Fibroblast of peridontal ligament (primary cell): ENCODE measurements around the gene FAM227B.

Source experiments
- DNase-seq: peaks from one replicate; pipeline ENCODE4 v3.0.0-alpha.2; 2010; ENCODE audit errors: extremely low read depth

The FAM227B gene

DNA sequence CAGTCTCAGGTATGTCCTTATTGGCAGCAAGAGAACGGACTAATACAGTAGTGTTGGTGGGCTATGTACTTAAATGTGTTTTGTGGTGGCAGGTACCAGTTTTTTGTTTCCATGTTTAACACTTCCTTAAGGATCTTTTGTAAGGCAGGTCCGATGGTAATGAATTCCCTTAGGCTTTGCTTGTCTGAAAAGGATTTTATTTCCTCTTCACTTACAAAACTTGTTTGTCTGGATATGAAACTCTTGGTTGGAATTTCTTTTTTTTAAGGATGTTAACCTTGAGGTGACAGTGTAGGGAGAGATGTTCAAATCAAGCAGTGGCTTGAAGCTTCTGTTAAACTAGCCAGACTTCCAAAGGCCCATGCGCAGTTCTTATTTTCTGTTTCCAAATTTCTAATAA is 319.8 kb downstream of the FAM227B start:
- no peak for DNase-seq

DNA sequence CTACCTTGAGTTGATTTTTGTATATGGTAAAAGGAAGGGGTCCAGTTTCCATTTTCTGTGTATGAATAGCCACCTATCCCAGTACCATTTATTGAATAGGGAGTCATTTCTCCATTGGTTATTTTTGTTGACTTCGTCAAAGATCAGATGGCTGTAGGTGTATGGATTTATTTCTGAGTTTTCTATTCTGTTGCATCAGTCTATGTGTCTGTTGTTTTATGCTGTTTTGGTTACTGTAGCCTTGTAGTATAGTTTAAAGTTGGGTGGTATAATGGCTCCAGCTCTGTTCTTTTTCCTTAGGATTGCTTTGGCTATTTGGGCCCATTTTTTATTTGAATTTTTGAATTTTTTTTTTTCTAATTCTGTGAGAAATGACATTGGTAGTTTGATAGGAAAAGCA is 323.0 kb downstream of the FAM227B start:
- no peak for DNase-seq

DNA sequence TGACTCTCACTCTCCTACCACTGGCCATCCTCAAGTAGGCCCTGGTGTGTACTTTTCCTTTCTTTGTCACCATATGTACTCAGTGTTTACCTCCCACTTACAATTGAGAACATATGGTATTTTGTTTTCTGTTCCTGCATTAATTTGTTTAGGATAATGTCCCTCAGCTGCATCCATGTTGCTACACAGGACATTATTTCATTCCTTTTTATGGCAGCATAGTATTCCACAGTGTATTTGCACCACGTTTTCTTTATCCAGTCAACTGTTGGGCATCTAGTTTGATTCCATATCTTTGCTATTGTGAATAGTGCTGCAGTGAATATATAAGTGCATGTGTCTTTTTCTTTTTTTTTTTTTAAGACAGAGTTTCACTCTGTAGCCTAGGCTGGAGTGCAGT is 324.4 kb downstream of the FAM227B start:
- DNase-seq = no peak

DNA sequence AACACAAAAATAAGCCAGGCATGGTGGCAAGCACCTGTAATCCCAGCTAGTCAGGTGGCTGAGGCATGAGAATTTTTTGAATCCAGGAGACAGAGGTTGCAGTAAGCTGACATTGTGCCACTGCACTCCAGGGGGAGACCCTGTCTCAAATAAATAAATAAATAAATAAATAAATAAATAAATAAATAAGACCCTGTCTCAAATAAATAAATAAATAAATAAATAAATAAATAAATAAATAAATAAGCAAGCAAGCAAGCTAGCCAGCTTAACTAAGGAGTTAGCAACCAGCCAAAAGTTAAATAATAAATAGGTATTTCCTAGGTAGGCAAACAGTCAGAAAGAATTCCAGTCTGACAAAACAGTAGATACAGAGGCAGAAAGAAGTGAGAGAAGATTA is 326.7 kb downstream of the FAM227B start:
- DNase-seq = no peak

GRCh38 chr15:49290191-49290590 is 330.4 kb downstream of the FAM227B start:
- DNase-seq = no peak

GRCh38 chr15:49288391-49288790 is 332.2 kb downstream of the FAM227B start:
- DNase-seq = peak; percentile 66

GRCh38 chr15:49287481-49287880 is 333.1 kb downstream of the FAM227B start:
- DNase-seq = no peak

GRCh38 chr15:49286649-49287404 is 333.8 kb downstream of the FAM227B start:
- DNase-seq = peak; percentile 64

DNA sequence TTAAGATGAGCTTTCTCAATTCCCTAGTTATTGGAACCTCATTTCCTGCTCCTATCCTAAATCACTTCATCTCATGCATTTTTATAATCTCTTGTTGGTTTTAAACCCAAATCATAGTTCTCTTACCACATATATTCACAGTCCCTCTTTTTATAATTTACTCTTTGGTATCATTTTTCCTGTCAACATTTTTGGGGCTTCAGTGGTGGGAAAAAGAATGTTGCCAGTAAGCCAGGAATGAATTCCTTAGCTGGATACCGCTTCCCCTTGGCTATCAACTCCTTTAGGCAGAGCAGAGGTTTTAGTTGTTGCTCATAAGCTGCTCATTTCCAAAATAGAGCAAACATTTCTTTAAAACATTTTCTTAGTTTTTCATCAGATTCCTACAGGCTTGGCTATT is 338.3 kb downstream of the FAM227B start:
- peak; percentile 98 for DNase-seq

DNA sequence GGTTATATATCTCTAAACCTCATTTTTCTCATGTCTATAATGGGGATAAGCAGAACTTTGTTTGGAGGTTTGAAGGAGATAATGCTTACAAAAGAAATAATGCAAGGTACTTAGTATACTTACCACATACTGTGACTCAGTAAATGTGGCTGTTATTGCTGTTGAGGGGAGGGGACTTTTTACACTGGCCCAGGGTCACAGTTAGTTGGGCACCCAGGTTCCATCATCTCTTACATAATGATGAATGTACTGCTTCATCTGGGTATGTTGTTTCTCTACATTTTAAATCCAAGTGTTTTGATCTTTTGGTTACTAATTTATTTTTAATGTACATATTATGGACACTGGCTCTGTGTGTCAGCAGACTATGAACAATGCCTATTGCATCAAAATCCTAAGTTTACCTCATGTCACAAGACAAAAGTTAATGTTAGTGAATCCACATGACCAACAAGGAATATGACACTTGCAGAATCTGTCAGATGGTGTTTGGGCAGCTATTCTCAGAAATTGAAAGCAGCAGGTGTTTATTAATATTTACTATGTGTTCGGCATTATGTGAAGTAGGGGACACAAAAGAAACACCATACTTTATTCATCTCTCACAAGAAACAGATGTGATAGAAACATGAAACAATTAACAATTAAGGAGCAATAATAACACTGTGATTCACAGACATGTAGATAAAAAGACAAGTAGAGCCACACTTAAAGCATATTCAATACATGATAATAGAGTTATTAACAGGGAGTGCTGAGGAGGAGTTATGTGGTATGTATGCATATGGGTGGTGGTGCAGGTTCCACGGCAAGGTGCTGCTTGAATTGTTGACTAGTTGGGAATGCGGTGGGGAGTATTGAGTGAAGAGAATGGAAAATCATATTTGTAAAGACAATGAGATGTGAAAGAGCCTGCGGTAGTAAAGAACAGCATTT is 340.8 kb downstream of the FAM227B start:
- DNase-seq = no peak

DNA sequence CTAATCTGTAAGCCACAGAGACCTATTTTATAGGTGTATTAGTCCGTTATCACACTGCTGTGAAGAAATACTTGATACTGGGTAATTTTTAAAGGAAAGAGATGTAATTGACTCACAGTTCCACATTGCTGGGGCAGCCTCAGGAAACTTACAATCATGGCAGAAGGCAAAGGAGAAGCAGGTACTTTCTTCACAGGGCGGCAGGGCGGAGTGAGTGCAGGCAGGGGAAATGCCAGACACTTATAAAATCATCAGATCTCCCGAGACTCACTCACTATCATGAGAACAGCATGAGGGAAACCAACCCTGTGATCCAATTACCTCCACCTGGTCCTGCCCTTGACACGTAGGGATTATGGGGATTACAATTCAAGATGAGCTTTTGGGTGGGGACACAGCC is 341.9 kb downstream of the FAM227B start:
- DNase-seq = no peak
